ENCODE measurements around the gene NUSAP1.

The NUSAP1 gene

GRCh38 chr15:41340189-41340695 lies 7.6 kb downstream of the NUSAP1 start:
- TF ChIP-seq CTCF (IDR thresholded peaks at IDR 0.05): no peak

GRCh38 chr15:41341519-41341918 lies 8.8 kb downstream of the NUSAP1 start:
- TF ChIP-seq CTCF (IDR thresholded peaks at IDR 0.05): no peak

- TF ChIP-seq CTCF (IDR thresholded peaks at IDR 0.05): no peak
These were observed 14.6 kb downstream of the NUSAP1 start for GRCh38 chr15:41347236-41347635.

- no peak for TF ChIP-seq CTCF (IDR thresholded peaks at IDR 0.05)
These were observed 17.5 kb downstream of the NUSAP1 start for GRCh38 chr15:41350057-41350717.

GRCh38 chr15:41354371-41354770 lies 21.7 kb downstream of the NUSAP1 start:
- TF ChIP-seq CTCF (IDR thresholded peaks at IDR 0.05): no peak

- TF ChIP-seq CTCF (IDR thresholded peaks at IDR 0.05): no peak
These were observed 34.7 kb downstream of the NUSAP1 start for GRCh38 chr15:41367418-41367817.

- no peak for TF ChIP-seq CTCF (IDR thresholded peaks at IDR 0.05)
These were observed 45.3 kb downstream of the NUSAP1 start for GRCh38 chr15:41377978-41378377.

GRCh38 chr15:41387646-41388045 lies 55.0 kb downstream of the NUSAP1 start:
- TF ChIP-seq CTCF (IDR thresholded peaks at IDR 0.05): no peak
